ENCODE results near the gene TTLL10. TPM values are rescaled to one million over a fixed set of nuclear protein-coding genes. Genes with fewer than 3 reads are reported as not detected.

Gene TTLL10
- total and polyA plus RNA-seq, 4 experiments from 2014 or later = 0.27 to 0.45 TPM; not detected in 2

GRCh38 chr1:1200876-1201810 is 27.5 kb downstream of the TTLL10 start:
- POLR2A ChIA-PET (ENCODE audit: partially characterized antibody) = interaction anchor here (1.0 kb wide), 1 partner anchor 14 kb away, joined by 3 read pairs; no protein-coding TSS in a partner anchor
- Histone ChIP-seq H3K27ac (ENCODE audit: low read depth, low read length) (peak overlapping the region; percentile 67), H3K9me3 (ENCODE audit: control insufficient read depth in 1 of 2, low read length in 2 of 2) (no peaks in the 10 kb centered on the region), H3K36me3 (ENCODE audit: insufficient read depth, low read length) (no peaks in the 10 kb centered on the region), H3K4me1 (ENCODE audit: insufficient read depth, low read length) (peaks cover 15% of the 10 kb centered on the region), H3K27me3 (ENCODE audit: insufficient read depth, low read length) (no peaks in the 10 kb centered on the region), H3K4me3 (ENCODE audit: low read length in 2 of 2) (peak overlapping the region; percentile 6 to 24)
- peak; percentile 87 to 91 (median 90) for DNase-seq
- Mint-ChIP-seq H3K9me3 (no peaks in the 10 kb centered on the region), H3K36me3 (no peaks in the 10 kb centered on the region), H3K27me3 (no peaks in the 10 kb centered on the region), H3K4me3 (peak overlapping the region in 5 of 8 donors; percentile 17 to 67 (median 57)), H3K27ac (peak overlapping the region; percentile 81 to 89 (median 86)), H3K4me1 (peaks cover 0 to 5% (median 2%) of the 10 kb centered on the region in 4 donors)
- intact Hi-C loops (cut with micrococcal nuclease) = no loop called here
- CTCF ChIA-PET (ENCODE audit: partially characterized antibody) = no interaction called here

- H3K27ac ChIP-seq (ENCODE audit: low read depth, low read length) = peak overlapping the region; percentile 38
- no peaks in the 10 kb centered on the region for H3K27me3 Mint-ChIP-seq
- CTCF ChIA-PET (ENCODE audit: partially characterized antibody) = no interaction called here
Observed at GRCh38 chr1:1202831-1203560, 29.3 kb downstream of the TTLL10 start.

DNA sequence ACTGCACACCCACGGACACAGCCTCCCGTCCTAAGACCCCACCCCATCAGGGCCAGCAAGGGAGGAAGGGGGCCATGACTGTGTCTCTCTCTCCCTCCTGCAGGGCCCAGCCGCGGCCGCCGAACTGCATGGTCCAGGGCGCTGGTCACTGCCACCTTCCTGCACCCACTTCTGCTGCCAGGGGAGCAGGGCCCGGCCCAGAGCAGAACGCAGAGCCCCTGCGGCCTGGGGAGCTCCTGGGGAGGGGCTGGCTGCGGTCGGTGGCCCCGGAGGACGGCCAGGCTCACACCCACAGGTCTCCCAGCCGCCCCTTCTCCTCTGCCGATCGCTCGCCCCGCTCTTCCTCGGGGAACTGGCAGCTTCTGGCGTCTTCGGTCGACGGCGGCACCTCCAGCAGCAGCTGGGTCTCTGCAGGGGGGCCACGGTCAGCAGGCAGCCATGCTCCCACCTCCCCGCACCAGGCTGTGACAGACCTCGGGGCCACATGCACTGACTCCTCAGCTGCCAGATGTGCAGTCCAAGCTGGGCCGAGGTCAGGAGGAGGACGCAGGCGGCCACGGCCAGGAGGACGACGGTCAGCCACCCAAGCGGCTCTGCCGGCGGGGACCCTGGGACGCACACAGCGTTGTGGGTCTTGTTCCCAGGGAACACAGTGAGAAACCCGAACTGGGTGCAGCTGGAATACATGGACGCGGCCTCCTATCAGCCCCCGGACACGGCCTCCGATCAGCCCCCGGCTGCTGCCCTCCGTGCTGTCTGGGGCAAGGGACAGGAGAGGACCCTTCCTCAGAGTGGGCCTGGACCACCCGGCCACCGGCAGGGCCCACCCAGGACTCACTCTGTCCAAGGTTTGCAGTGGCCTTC is 30.1 kb downstream of the TTLL10 start:
- peak in 1 of 5 donors; percentile 42 for DNase-seq
- no peak overlapping the region for H3K4me3 ChIP-seq (ENCODE audit: low read length in 2 of 2)
- ChIA-PET CTCF (ENCODE audit: partially characterized antibody) (no interaction called here), POLR2A (ENCODE audit: partially characterized antibody) (interaction anchor here (5.0 kb wide), 1 partner anchor 13 kb away, joined by 38 read pairs; no protein-coding TSS in a partner anchor)
- no peaks in the 10 kb centered on the region for H3K36me3 Mint-ChIP-seq
- H3K4me1 Mint-ChIP-seq = peaks cover 7 to 24% (median 13%) of the 10 kb centered on the region in 4 donors
- intact Hi-C loops (cut with micrococcal nuclease) = no loop called here
- peak overlapping the region in 4 of 7 donors; percentile 19 to 52 (median 41) for H3K27ac Mint-ChIP-seq
- no peaks in the 10 kb centered on the region for H3K9me3 ChIP-seq (ENCODE audit: control insufficient read depth in 1 of 2, low read length in 2 of 2)
- peak overlapping the region in 1 of 8 donors; percentile 59 for H3K4me3 Mint-ChIP-seq
- no peaks in the 10 kb centered on the region for H3K36me3 ChIP-seq (ENCODE audit: insufficient read depth, low read length)
- H3K9me3 Mint-ChIP-seq = no peaks in the 10 kb centered on the region
- H3K27me3 Mint-ChIP-seq = no peaks in the 10 kb centered on the region
- no peaks in the 10 kb centered on the region for H3K27me3 ChIP-seq (ENCODE audit: insufficient read depth, low read length)
- peaks cover 40% of the 10 kb centered on the region for H3K4me1 ChIP-seq (ENCODE audit: insufficient read depth, low read length)
- no peak overlapping the region for H3K27ac ChIP-seq (ENCODE audit: low read depth, low read length)

More at GRCh38 chr1:1202831-1203560, 29.3 kb downstream of the TTLL10 start:
- no peaks in the 10 kb centered on the region for H3K27me3 ChIP-seq (ENCODE audit: insufficient read depth, low read length)
- H3K4me1 Mint-ChIP-seq = peaks cover 3 to 16% (median 7%) of the 10 kb centered on the region in 4 donors
- H3K36me3 Mint-ChIP-seq = no peaks in the 10 kb centered on the region
- intact Hi-C loops (cut with micrococcal nuclease) = no loop called here
- H3K27ac Mint-ChIP-seq = peak overlapping the region in 3 of 7 donors; percentile 53 to 71 (median 62)
- H3K4me1 ChIP-seq (ENCODE audit: insufficient read depth, low read length) = peaks cover 33% of the 10 kb centered on the region
- peak overlapping the region in 2 of 8 donors; percentile 15 to 20 for H3K4me3 Mint-ChIP-seq
- no peaks in the 10 kb centered on the region for H3K9me3 Mint-ChIP-seq
- H3K4me3 ChIP-seq (ENCODE audit: low read length in 2 of 2) = no peak overlapping the region
- DNase-seq = peak in 1 of 5 donors; percentile 38
- H3K36me3 ChIP-seq (ENCODE audit: insufficient read depth, low read length) = no peaks in the 10 kb centered on the region
- POLR2A ChIA-PET (ENCODE audit: partially characterized antibody) = no interaction called here
- H3K9me3 ChIP-seq (ENCODE audit: control insufficient read depth in 1 of 2, low read length in 2 of 2) = no peaks in the 10 kb centered on the region

- no peaks in the 10 kb centered on the region for H3K36me3 ChIP-seq (ENCODE audit: insufficient read depth, low read length)
- Mint-ChIP-seq H3K9me3 (no peaks in the 10 kb centered on the region), H3K27me3 (no peaks in the 10 kb centered on the region), H3K4me3 (peak overlapping the region in 1 of 8 donors; percentile 59), H3K4me1 (peaks cover 9 to 29% (median 17%) of the 10 kb centered on the region in 4 donors), H3K27ac (peak overlapping the region in 4 of 7 donors; percentile 52 to 79 (median 68)), H3K36me3 (peaks cover 0 to 1% of the 10 kb centered on the region in 2 donors)
- intact Hi-C loops (cut with micrococcal nuclease) = no loop called here
- DNase-seq = peak in 1 of 5 donors; percentile 39
- H3K27me3 ChIP-seq (ENCODE audit: insufficient read depth, low read length) = no peaks in the 10 kb centered on the region
- H3K27ac ChIP-seq (ENCODE audit: low read depth, low read length) = peak overlapping the region; percentile 84
- H3K4me1 ChIP-seq (ENCODE audit: insufficient read depth, low read length) = peaks cover 47% of the 10 kb centered on the region
- POLR2A ChIA-PET (ENCODE audit: partially characterized antibody) = interaction anchor here (0.8 to 5.0 kb wide), 3 partner anchors 12 to 28 kb away, joined by 3 to 38 read pairs (median 3); partner anchors contain the start of gene B3GALT6
- H3K4me3 ChIP-seq (ENCODE audit: low read length in 2 of 2) = no peak overlapping the region
- CTCF ChIA-PET (ENCODE audit: partially characterized antibody) = no interaction called here
- H3K9me3 ChIP-seq (ENCODE audit: control insufficient read depth in 1 of 2, low read length in 2 of 2) = no peaks in the 10 kb centered on the region
Observed at GRCh38 chr1:1204425-1204920, 30.8 kb downstream of the TTLL10 start.

DNA sequence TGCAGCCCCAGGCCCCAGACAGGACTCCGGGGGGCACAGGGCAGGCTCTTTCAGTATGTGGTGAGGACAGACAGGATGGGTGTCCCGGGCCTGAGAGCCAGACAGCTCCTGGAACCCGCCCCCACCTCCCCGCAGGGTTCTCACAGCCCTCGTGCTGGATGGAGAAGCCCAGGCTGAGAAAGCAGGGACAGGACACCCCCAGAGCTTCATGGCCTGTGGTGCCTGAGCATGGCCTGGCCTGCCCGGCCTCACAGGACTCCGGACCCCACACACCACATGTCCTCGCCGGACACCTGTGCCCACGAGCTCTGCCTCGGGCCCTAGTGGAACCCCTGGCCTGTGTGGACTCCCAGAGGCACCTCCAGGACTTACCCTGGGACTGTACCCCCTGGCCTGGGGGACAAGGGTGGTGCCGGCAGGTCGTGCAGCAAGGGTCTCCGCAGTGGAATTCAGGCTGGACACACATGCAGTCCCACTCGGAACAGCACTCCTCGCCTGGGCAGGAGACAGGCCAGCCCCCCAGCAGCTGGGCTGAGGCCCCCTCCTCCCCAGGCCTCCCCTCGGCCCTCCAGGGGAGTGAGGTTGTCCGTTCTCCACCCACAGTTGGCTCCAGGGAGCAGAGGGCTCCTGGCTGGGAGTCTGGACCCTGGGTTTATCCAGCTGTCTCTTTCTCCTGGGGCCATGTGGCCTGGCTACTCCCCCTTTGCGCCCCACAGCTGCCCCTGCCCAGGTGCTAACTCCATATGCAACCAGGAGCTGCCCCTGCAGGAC is 31.5 kb downstream of the TTLL10 start:
- intact Hi-C loops (cut with micrococcal nuclease) = loop anchor here (5.0 kb wide), 1 partner anchor 48 kb away; no protein-coding TSS in a partner anchor
- no peaks in the 10 kb centered on the region for H3K27me3 ChIP-seq (ENCODE audit: insufficient read depth, low read length)
- Mint-ChIP-seq H3K4me3 (peak overlapping the region in 7 of 8 donors; percentile 56 to 75 (median 61)), H3K9me3 (no peaks in the 10 kb centered on the region), H3K27ac (peak overlapping the region; percentile 32 to 82 (median 60)), H3K4me1 (peaks cover 9 to 36% (median 21%) of the 10 kb centered on the region in 4 donors), H3K36me3 (peaks cover 0 to 1% of the 10 kb centered on the region in 2 donors), H3K27me3 (no peaks in the 10 kb centered on the region)
- H3K4me3 ChIP-seq (ENCODE audit: low read length in 2 of 2) = no peak overlapping the region
- H3K36me3 ChIP-seq (ENCODE audit: insufficient read depth, low read length) = no peaks in the 10 kb centered on the region
- H3K4me1 ChIP-seq (ENCODE audit: insufficient read depth, low read length) = peaks cover 52% of the 10 kb centered on the region
- peak overlapping the region; percentile 84 for H3K27ac ChIP-seq (ENCODE audit: low read depth, low read length)
- POLR2A ChIA-PET (ENCODE audit: partially characterized antibody) = interaction anchor here (0.7 to 5.0 kb wide), 5 partner anchors 11 to 704 kb away, joined by 3 to 38 read pairs (median 3); partner anchors contain the start of gene B3GALT6
- H3K9me3 ChIP-seq (ENCODE audit: control insufficient read depth in 1 of 2, low read length in 2 of 2) = no peaks in the 10 kb centered on the region
- CTCF ChIA-PET (ENCODE audit: partially characterized antibody) = interaction anchor here (1.2 kb wide), 1 partner anchor 83 kb away, joined by 6 read pairs; no protein-coding TSS in a partner anchor
- peak in 1 of 5 donors; percentile 44 for DNase-seq
